Lower leg skin (tissue), 4 donors: Measurements from ENCODE around the gene POLR3G. TPM values are rescaled to one million over a fixed set of nuclear protein-coding genes. Genes with fewer than 3 reads are reported as not detected.

Experiments
- DNase-seq, 2 donors: peaks; one replicate each; pipeline ENCODE4 v3.0.0-alpha.2; 2019; ENCODE audit warnings: low spot score in 2 of 2
- H3K4me3 ChIP-seq: fragments of 200-600 bp; sonication (generic); 2 replicates; pipeline ENCODE4 v1.5.1; 2017; ENCODE audit warnings: mild to moderate bottlenecking, low read depth; ENCODE audit not compliant: poor library complexity, severe bottlenecking
- CTCF ChIP-seq, 3 donors: fragments of 450-650 bp; IDR thresholded peaks; one replicate each; pipeline ENCODE4 v1.5.1; 2016; ENCODE audit warnings: antibody characterized with exemption in 3 of 3, mild to moderate bottlenecking in 3 of 3, moderate library complexity in 2 of 3
- POLR2A ChIP-seq, 2 donors: fragments of 450-650 bp; IDR thresholded peaks; one replicate each; pipeline ENCODE4 v1.6.1; 2016 to 2017; ENCODE audit warnings: antibody characterized with exemption in 2 of 2, mild to moderate bottlenecking in 1 of 2, moderate library complexity in 1 of 2
- WGBS, 2 donors: methylation state at CpG; one replicate each; pipeline ENCODE4 v1.1.5; 2018; 5-methylcytosine and 5-hydroxymethylcytosine counted together
- intact Hi-C: fragments of 100-400 bp; cut with DNase I; formaldehyde crosslinking; loops from one replicate; pipeline ENCODE4 v1.15.0; 2023; ENCODE audit warnings: low total_unique reads
- total RNA-seq, 4 donors: library from RNA; depleted of rRNA; stranded (reverse); fragments of >200 nt; gene quantifications; one replicate each; pipeline ENCODE4 v1.1.0, GENCODE V29; 2016

The POLR3G gene
- total RNA-seq, 4 donors from 2014 or later = 0.96 to 5.6 (median 1.7) TPM

- WGBS, 2 donors = 68% methylated on average over 2 of the region's 2 CpGs
- DNase-seq = no peak
- intact Hi-C loops = no loop called here
- no peak overlapping the region for H3K4me3 ChIP-seq
- TF ChIP-seq CTCF (IDR thresholded peaks at IDR 0.05) (no peak), POLR2A (IDR thresholded peaks at IDR 0.05) (no peak)
These were observed 86.1 kb downstream of the POLR3G start for GRCh38 chr5:90560771-90561170.

- no peak for TF ChIP-seq CTCF (IDR thresholded peaks at IDR 0.05)
- TF ChIP-seq POLR2A (IDR thresholded peaks at IDR 0.05) = no peak
- intact Hi-C loops = no loop called here
- 78 to 81% methylated on average over 1 of the region's 1 CpG for WGBS, 2 donors
- H3K4me3 ChIP-seq = no peak overlapping the region
- no peak for DNase-seq
These were observed 87.1 kb downstream of the POLR3G start for GRCh38 chr5:90561766-90562165.

DNA sequence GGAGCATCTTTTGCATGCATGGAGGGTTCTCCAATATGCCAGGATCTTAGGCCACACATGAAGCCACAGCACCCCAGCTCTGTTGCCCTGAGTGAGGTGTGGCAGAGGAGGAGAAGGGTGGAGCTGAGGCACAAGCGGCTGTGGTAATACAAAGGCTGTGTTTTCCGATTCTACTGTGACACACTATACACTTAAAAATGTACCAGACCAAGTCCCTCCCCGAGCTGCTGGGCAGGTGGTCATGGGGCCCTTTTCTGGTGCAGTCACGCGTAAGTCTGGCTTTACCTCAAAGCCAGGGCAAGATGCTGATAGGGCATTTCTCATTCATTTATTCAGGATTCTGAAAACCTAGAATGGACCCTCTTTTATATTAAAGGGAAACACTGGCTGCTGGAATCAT, 87.7 kb downstream of the POLR3G start:
- intact Hi-C loops = no loop called here
- H3K4me3 ChIP-seq = no peak overlapping the region
- 67 to 78% methylated on average over 5 of the region's 5 CpGs for WGBS, 2 donors
- no peak for DNase-seq
- TF ChIP-seq CTCF (IDR thresholded peaks at IDR 0.05) (no peak), POLR2A (IDR thresholded peaks at IDR 0.05) (no peak)

- 33% methylated on average over 1 of the region's 1 CpG for WGBS, 2 donors
- intact Hi-C loops = no loop called here
- TF ChIP-seq POLR2A (IDR thresholded peaks at IDR 0.05) (no peak), CTCF (IDR thresholded peaks at IDR 0.05) (no peak)
- H3K4me3 ChIP-seq = no peak overlapping the region
- no peak for DNase-seq
These were observed 88.4 kb downstream of the POLR3G start for GRCh38 chr5:90563108-90563507.

Other genes starting within 250 kb of the POLR3G start
- gene CETN3, start 65.1 kb upstream of the POLR3G start, total RNA-seq = 10 to 100 TPM in 2 of 4 donors, 1 to 10 TPM in 2; 6.3 to 12.4 (median 8.6) TPM
- gene MBLAC2, start 93 bp upstream of the POLR3G start, total RNA-seq = 1 to 10 TPM; 6.1 to 6.9 (median 6.3) TPM
- 10 to 100 TPM in 1 of 4 donors, 1 to 10 TPM in 3; 5.4 to 10.1 (median 7.4) TPM for gene LYSMD3, start 54.7 kb downstream of the POLR3G start, total RNA-seq
- gene ADGRV1, start 83.9 kb downstream of the POLR3G start, total RNA-seq = 1 to 10 TPM; 1.2 to 4.0 (median 2.7) TPM